H9 (cell line): ENCODE results near the gene C1orf198. TPM values are rescaled to one million over a fixed set of nuclear protein-coding genes. Genes with fewer than 3 reads are reported as not detected.

Source experiments
- DNase-seq: peaks from one replicate; pipeline ENCODE4 v3.0.0-alpha.2; 2017
- H2AFZ ChIP-seq: one replicate; pipeline ENCODE4 v1.6.1; 2013; ENCODE audit warnings: mild to moderate bottlenecking, low read length, control low read depth, moderate library complexity
- H2AK5ac ChIP-seq: 2 replicates; pipeline ENCODE4 v1.6.1; 2013; ENCODE audit warnings: low read length, control low read depth, mixed read lengths; ENCODE audit not compliant: insufficient read length
- H2BK120ac ChIP-seq: one replicate; pipeline ENCODE4 v1.6.1; 2013; ENCODE audit warnings: low read depth, mild to moderate bottlenecking, low read length, control low read depth, inconsistent platforms; ENCODE audit not compliant: poor library complexity, severe bottlenecking
- H2BK12ac ChIP-seq: 2 replicates; pipeline ENCODE4 v1.6.1; 2013; ENCODE audit warnings: low read length, control low read depth, mixed read lengths, low read depth; ENCODE audit not compliant: insufficient read length
- H2BK15ac ChIP-seq: 2 replicates; pipeline ENCODE4 v1.6.1; 2013; ENCODE audit warnings: low read depth, low read length, control low read depth
- H2BK20ac ChIP-seq: one replicate; pipeline ENCODE4 v1.6.1; 2013; ENCODE audit warnings: low read depth, mild to moderate bottlenecking, low read length, control low read depth, inconsistent platforms; ENCODE audit not compliant: poor library complexity, severe bottlenecking
- H2BK5ac ChIP-seq: 2 replicates; pipeline ENCODE4 v1.6.1; 2013; ENCODE audit warnings: low read length, control low read depth, mixed read lengths; ENCODE audit not compliant: insufficient read length
- H3K14ac ChIP-seq: 2 replicates; pipeline ENCODE4 v1.6.1; 2013; ENCODE audit warnings: low read length, control low read depth; ENCODE audit not compliant: insufficient read depth
- H3K18ac ChIP-seq: 2 replicates; pipeline ENCODE4 v1.6.1; 2013; ENCODE audit warnings: low read depth, mild to moderate bottlenecking, mixed read lengths, low read length, control low read depth; ENCODE audit not compliant: insufficient read length
- H3K23ac ChIP-seq: 2 replicates; pipeline ENCODE4 v1.6.1; 2013; ENCODE audit warnings: low read length, control low read depth, mixed read lengths, low read depth; ENCODE audit not compliant: insufficient read length
- H3K23me2 ChIP-seq: 2 replicates; pipeline ENCODE4 v1.6.1; 2013; ENCODE audit warnings: low read depth, mild to moderate bottlenecking, mixed read lengths, low read length, control low read depth; ENCODE audit not compliant: insufficient read length, poor library complexity, severe bottlenecking
- H3K27ac ChIP-seq: 2 replicates; pipeline ENCODE4 v1.5.1; 2013; ENCODE audit warnings: low read length, control low read depth, mixed read lengths, low read depth; ENCODE audit not compliant: insufficient read length
- H3K27me3 ChIP-seq: 2 replicates; pipeline ENCODE4 v1.6.1; 2013; ENCODE audit warnings: low read length, control low read depth, inconsistent platforms; ENCODE audit not compliant: insufficient read depth
- H3K4ac ChIP-seq: 2 replicates; pipeline ENCODE4 v1.6.1; 2013; ENCODE audit warnings: low read depth, mild to moderate bottlenecking, control low read depth, inconsistent platforms, low read length, moderate library complexity
- H3K4me1 ChIP-seq: 2 replicates; pipeline ENCODE4 v1.6.1; 2013; ENCODE audit warnings: low read length, control low read depth, inconsistent platforms; ENCODE audit not compliant: insufficient read depth
- H3K4me2 ChIP-seq: 2 replicates; pipeline ENCODE4 v1.6.1; 2013; ENCODE audit warnings: low read length, control low read depth, mixed read lengths; ENCODE audit not compliant: insufficient read length, insufficient read depth
- H3K56ac ChIP-seq: 2 replicates; pipeline ENCODE4 v1.6.1; 2013; ENCODE audit warnings: low read depth, mild to moderate bottlenecking, mixed read lengths, low read length, control low read depth; ENCODE audit not compliant: insufficient read length
- H3K79me1 ChIP-seq: 2 replicates; pipeline ENCODE4 v1.6.1; 2013; ENCODE audit warnings: low read depth, mild to moderate bottlenecking, moderate library complexity, low read length, control low read depth, inconsistent platforms; ENCODE audit not compliant: insufficient read depth, poor library complexity, severe bottlenecking
- H3K79me2 ChIP-seq: 2 replicates; pipeline ENCODE4 v1.6.1; 2013; ENCODE audit warnings: low read length, control low read depth, inconsistent platforms; ENCODE audit not compliant: insufficient read depth
- H3K9ac ChIP-seq: 2 replicates; pipeline ENCODE4 v1.6.1; 2013; ENCODE audit warnings: low read length, control low read depth, mixed read lengths; ENCODE audit not compliant: insufficient read length; ENCODE audit errors: extremely low read depth
- H3K9me3 ChIP-seq: one replicate; pipeline ENCODE4 v1.6.1; 2013; ENCODE audit warnings: low read depth, low read length, inconsistent platforms; ENCODE audit not compliant: control insufficient read depth
- H3T11ph ChIP-seq: one replicate; pipeline ENCODE4 v1.6.1; 2013; ENCODE audit warnings: mild to moderate bottlenecking, low read length, control low read depth, inconsistent platforms
- H4K20me1 ChIP-seq: one replicate; pipeline ENCODE4 v1.6.1; 2013; ENCODE audit not compliant: control insufficient read depth, insufficient read length, insufficient read depth
- H4K5ac ChIP-seq: 2 replicates; pipeline ENCODE4 v1.6.1; 2013; ENCODE audit warnings: low read depth, mild to moderate bottlenecking, mixed read lengths, low read length, control low read depth; ENCODE audit not compliant: insufficient read length
- H4K8ac ChIP-seq: replicated peaks from 2 replicates; pipeline ENCODE4 v1.6.1; 2013; ENCODE audit warnings: low read length, control low read depth, mixed read lengths, low read depth; ENCODE audit not compliant: insufficient read length
- H4K91ac ChIP-seq: 2 replicates; pipeline ENCODE4 v1.6.1; 2013; ENCODE audit warnings: low read depth, mild to moderate bottlenecking, moderate library complexity, mixed read lengths, low read length, control low read depth; ENCODE audit not compliant: insufficient read length
- H3K27ac Mint-ChIP-seq, 3 experiments: 2 replicates in 2 of 3; 3 replicates in 1 of 3; pipeline ENCODE4 v1.8.0; 2020 to 2021; ENCODE audit warnings: mixed read lengths in 3 of 3, mild to moderate bottlenecking in 1 of 3, moderate library complexity in 1 of 3
- H3K27me3 Mint-ChIP-seq: 2 replicates; pipeline ENCODE4 v1.8.0; 2021; ENCODE audit warnings: low read depth, mild to moderate bottlenecking, moderate library complexity, mixed read lengths
- H3K36me3 Mint-ChIP-seq, 3 experiments: 2 replicates in 2 of 3; 3 replicates in 1 of 3; pipeline ENCODE4 v1.8.0; 2020 to 2021; ENCODE audit warnings: low read depth in 3 of 3, mixed read lengths in 3 of 3; ENCODE audit not compliant: insufficient read depth in 1 of 3
- H3K4me1 Mint-ChIP-seq, 2 experiments: 2 replicates each; pipeline ENCODE4 v1.8.0; 2020; ENCODE audit warnings: mixed read lengths in 2 of 2
- H3K4me3 Mint-ChIP-seq, 2 experiments: 2 replicates in 1 of 2; 3 replicates in 1 of 2; pipeline ENCODE4 v1.8.0; 2020 to 2021; ENCODE audit warnings: mild to moderate bottlenecking in 2 of 2, mixed read lengths in 2 of 2, moderate library complexity in 1 of 2
- H3K9me3 Mint-ChIP-seq, 2 experiments: 2 replicates in 1 of 2; 3 replicates in 1 of 2; pipeline ENCODE4 v1.8.0; 2020; ENCODE audit warnings: mild to moderate bottlenecking in 2 of 2, mixed read lengths in 2 of 2, moderate library complexity in 1 of 2
- CTCF ChIP-seq: fragments of 200-600 bp; sonication (generic); conservative IDR thresholded peaks from 3 replicates; pipeline ENCODE4 v1.8.0; 2021; ENCODE audit warnings: antibody characterized with exemption, mild to moderate bottlenecking
- WGBS: extraction: QIAGEN DNeasy Blood & Tissue Kit; methylation state at CpG from one replicate; pipeline ENCODE4 v1.1.7; 2013; ENCODE audit warnings: missing lambda C conversion rate, low lambda C conversion rate, mixed read lengths; ENCODE audit not compliant: insufficient read length; ENCODE audit errors: extremely low coverage; 5-methylcytosine and 5-hydroxymethylcytosine counted together
- total RNA-seq: library from RNA; stranded (reverse); gene quantifications from 2 replicates; pipeline ENCODE4 v1.2.1, GENCODE V29; 2021

The C1orf198 gene
- total RNA-seq, 1 experiment from 2014 or later, result 28.9 TPM

- H3K14ac ChIP-seq, result no peak overlapping the region
- H3K4me1 Mint-ChIP-seq, result no peaks in the 10 kb centered on the region
Measured at GRCh38 chr1:230818367-230818766, 50.0 kb downstream of the C1orf198 start.

More at GRCh38 chr1:230818367-230818766, 50.0 kb downstream of the C1orf198 start:
- no peak overlapping the region for H3K4me2 ChIP-seq
- no peak overlapping the region for H2BK12ac ChIP-seq
- no peaks in the 10 kb centered on the region for H3K23me2 ChIP-seq
- Mint-ChIP-seq H3K9me3 (peaks cover under 1% of the 10 kb centered on the region in 2 experiments; a peak in 1 of 5 replicates), H3K27me3 (peaks cover 76% of the 10 kb centered on the region), H3K36me3 (no peaks in the 10 kb centered on the region), H3K27ac (no peak overlapping the region), H3K4me3 (no peak overlapping the region)
- H4K20me1 ChIP-seq, result no peaks in the 10 kb centered on the region
- H2BK120ac ChIP-seq, result no peak overlapping the region
- no peak overlapping the region for H3K9ac ChIP-seq
- H3K4ac ChIP-seq, result no peak overlapping the region
- no peak overlapping the region for H4K8ac ChIP-seq
- H2BK5ac ChIP-seq, result no peak overlapping the region
- no peak overlapping the region for H3T11ph ChIP-seq
- H2AK5ac ChIP-seq, result no peak overlapping the region
- no peak overlapping the region for H2BK15ac ChIP-seq
- H3K9me3 ChIP-seq, result no peaks in the 10 kb centered on the region
- H3K79me2 ChIP-seq, result no peaks in the 10 kb centered on the region
- no peak overlapping the region for H3K27ac ChIP-seq
- no peak overlapping the region for H4K91ac ChIP-seq
- DNase-seq, result no peak
- no CpG with 5 or more reads among the region's 1 CpG for WGBS
- no peak overlapping the region for H2BK20ac ChIP-seq
- H3K23ac ChIP-seq, result no peak overlapping the region
- no peak for TF ChIP-seq CTCF
- H4K5ac ChIP-seq, result no peak overlapping the region
- H3K27me3 ChIP-seq, result no peaks in the 10 kb centered on the region
- H3K4me1 ChIP-seq, result no peaks in the 10 kb centered on the region
- H2AFZ ChIP-seq, result no peak overlapping the region
- H3K18ac ChIP-seq, result no peak overlapping the region
- no peak overlapping the region for H3K56ac ChIP-seq
- H3K79me1 ChIP-seq, result no peaks in the 10 kb centered on the region
